WTC11 (cell line): ENCODE measurements around the gene LY6G6F.

Experiments used
- CTCF ChIP-seq: fragments of 200-600 bp; IDR thresholded peaks from 2 replicates; pipeline ENCODE4 v1.8.0; 2022; ENCODE audit warnings: antibody characterized with exemption
- ELF4 ChIP-seq: sonication (generic); formaldehyde crosslinking; IDR thresholded peaks from 2 replicates; pipeline ENCODE4 v1.8.1; 2022; ENCODE audit warnings: low read depth, mild to moderate bottlenecking, moderate library complexity, missing genetic modification reagents
- NFATC4 ChIP-seq: fragments of 250-450 bp; sonication (Bioruptor Pico); IDR thresholded peaks from 2 replicates; pipeline ENCODE4 v1.9.0; 2021; ENCODE audit warnings: mild to moderate bottlenecking
- NFYB ChIP-seq: sonication (generic); formaldehyde crosslinking; conservative IDR thresholded peaks from 2 replicates; pipeline ENCODE4 v1.8.0; 2022; ENCODE audit warnings: low read depth, missing genetic modification reagents
- SMAD3 ChIP-seq: sonication (generic); formaldehyde crosslinking; IDR thresholded peaks from 2 replicates; pipeline ENCODE4 v1.8.0; 2022; ENCODE audit warnings: missing genetic modification reagents, mild to moderate bottlenecking, borderline replicate concordance

GRCh38 chr6:31708224-31708623 lies 1.6 kb downstream of the LY6G6F start:
- TF ChIP-seq CTCF = no peak
- no peak for TF ChIP-seq NFYB
- no peak for TF ChIP-seq NFATC4 (CRISPR knock-in tag)
- TF ChIP-seq SMAD3 (CRISPR knock-in tag) = no peak
- no peak for TF ChIP-seq ELF4 (CRISPR knock-in tag)
